PC-9 (cell line): ENCODE measurements around the gene ZNF275. TPM values are rescaled to one million over a fixed set of nuclear protein-coding genes. Genes with fewer than 3 reads are reported as not detected.
A peak's percentile ranks its signal among the peaks of the same experiment; 100 is the strongest.

Experiments
- BruUV-seq: library from RNA; stranded (reverse); fragments of 400-500 nt; replicated peaks from 2 replicates; lab custom pipeline; 2021; lab: Mats Ljungman, UMichigan
- CTCF ChIA-PET: fragments of 300-600 bp; sonication (Branson Sonifier 250); formaldehyde crosslinking; loops from one replicate; lab custom pipeline; 2022; ENCODE audit warnings: antibody characterized with exemption; lab: Charles Lee
- POLR2A ChIA-PET: fragments of 300-600 bp; sonication (Branson Sonifier 250); formaldehyde crosslinking; loops from one replicate; lab custom pipeline; 2022; ENCODE audit warnings: antibody characterized with exemption; ENCODE audit not compliant: unreplicated experiment; lab: Charles Lee
- DNase-seq, 2 experiments: peaks; one replicate each; pipeline versions ENCODE4 v3.0.0 to v3.0.0-alpha.2; 2015 to 2022; ENCODE audit warnings: mixed read lengths in 1 of 2
- H2AFZ ChIP-seq: fragments of 200-600 bp; sonication (generic); 2 replicates; pipeline ENCODE4 v1.8.1; 2017; ENCODE audit warnings: antibody characterized with exemption
- H3F3A ChIP-seq: fragments of 200-600 bp; sonication (generic); 2 replicates; pipeline ENCODE4 v1.8.1; 2017; ENCODE audit warnings: antibody characterized with exemption, mild to moderate bottlenecking, low read depth; ENCODE audit not compliant: insufficient read depth
- H3K27ac ChIP-seq: fragments of 200-600 bp; sonication (generic); 2 replicates; pipeline ENCODE4 v1.6.1; 2016; ENCODE audit warnings: mixed run types
- H3K27me3 ChIP-seq: fragments of 200-600 bp; sonication (generic); 2 replicates; pipeline ENCODE4 v1.6.1; 2016; ENCODE audit warnings: low read depth, mixed run types; ENCODE audit not compliant: insufficient read depth
- H3K36me3 ChIP-seq: fragments of 200-600 bp; sonication (generic); 2 replicates; pipeline ENCODE4 v1.6.1; 2016; ENCODE audit warnings: low read depth, mixed run types
- H3K4me1 ChIP-seq: fragments of 200-600 bp; sonication (generic); replicated peaks from 2 replicates; pipeline ENCODE4 v1.6.1; 2016; ENCODE audit warnings: mixed run types; ENCODE audit not compliant: insufficient read depth
- H3K4me2 ChIP-seq: fragments of 200-600 bp; sonication (generic); 2 replicates; pipeline ENCODE4 v1.6.1; 2017; ENCODE audit warnings: mixed run types
- H3K4me3 ChIP-seq: fragments of 200-600 bp; sonication (generic); 2 replicates; pipeline ENCODE4 v1.6.1; 2016; ENCODE audit warnings: mixed run types
- H3K79me2 ChIP-seq: fragments of 200-600 bp; sonication (generic); 2 replicates; pipeline ENCODE4 v1.6.1; 2017; ENCODE audit warnings: low read depth, mixed run types
- H3K9me2 ChIP-seq: fragments of 200-600 bp; sonication (generic); 2 replicates; pipeline ENCODE4 v1.8.1; 2017; ENCODE audit warnings: mild to moderate bottlenecking; ENCODE audit not compliant: insufficient read depth
- H3K9me3 ChIP-seq: fragments of 200-600 bp; sonication (generic); 2 replicates; pipeline ENCODE4 v1.8.1; 2016; ENCODE audit warnings: low read depth; ENCODE audit not compliant: insufficient read depth
- H4K20me1 ChIP-seq: fragments of 200-600 bp; sonication (generic); 2 replicates; pipeline ENCODE4 v1.8.1; 2017; ENCODE audit not compliant: insufficient read depth
- CTCF ChIP-seq: fragments of 200-600 bp; sonication (generic); conservative IDR thresholded peaks from 2 replicates; pipeline ENCODE4 v1.6.1; 2017; ENCODE audit warnings: mixed run types, antibody characterized with exemption, mild to moderate bottlenecking, moderate library complexity
- EZH2 ChIP-seq: fragments of 200-600 bp; sonication (generic); IDR thresholded peaks from 2 replicates; pipeline ENCODE4 v1.8.0; 2017; ENCODE audit warnings: antibody characterized with exemption, low read depth
- intact Hi-C: fragments of 100-400 bp; cut with micrococcal nuclease; formaldehyde crosslinking; loops from one replicate; pipeline ENCODE4 v1.10.0; 2022; ENCODE audit not compliant: unreplicated experiment
- total RNA-seq: library from RNA; stranded (reverse); gene quantifications from 2 replicates; pipeline ENCODE4 v1.2.3, GENCODE V29; 2021

Gene ZNF275
- total RNA-seq, 1 experiment from 2014 or later: 7.1 TPM

GRCh38 chrX:153397256-153397960, 63.5 kb downstream of the ZNF275 start:
- DNase-seq: no peak
- H3K79me2 ChIP-seq: no peaks in the 10 kb centered on the region
- no peaks in the 10 kb centered on the region for H3K9me3 ChIP-seq
- no peaks in the 10 kb centered on the region for H3K4me1 ChIP-seq
- BruUV-seq: no TSS peak
- H2AFZ ChIP-seq: no peak overlapping the region
- H3K4me3 ChIP-seq: no peak overlapping the region
- H3F3A ChIP-seq: no peaks in the 10 kb centered on the region
- no peaks in the 10 kb centered on the region for H3K9me2 ChIP-seq
- no peaks in the 10 kb centered on the region for H4K20me1 ChIP-seq
- H3K27me3 ChIP-seq: peaks cover 54% of the 10 kb centered on the region
- H3K36me3 ChIP-seq: no peaks in the 10 kb centered on the region
- no peak overlapping the region for H3K4me2 ChIP-seq
- TF ChIP-seq EZH2 (no peak), CTCF (no peak)
- ChIA-PET CTCF (interaction anchor here (0.6 kb wide), 1 partner anchor 455 kb away, joined by 3 read pairs; no protein-coding TSS in a partner anchor), POLR2A (no interaction called here)
- intact Hi-C loops: no loop called here
- no peak overlapping the region for H3K27ac ChIP-seq

GRCh38 chrX:153398275-153398960, 64.5 kb downstream of the ZNF275 start:
- no peaks in the 10 kb centered on the region for H3K36me3 ChIP-seq
- POLR2A ChIA-PET: no interaction called here
- CTCF ChIA-PET: no interaction called here
- no peak for DNase-seq
- no peaks in the 10 kb centered on the region for H3F3A ChIP-seq
- no peaks in the 10 kb centered on the region for H3K9me3 ChIP-seq
- H3K27ac ChIP-seq: no peak overlapping the region
- no peak overlapping the region for H3K4me2 ChIP-seq
- peaks cover 58% of the 10 kb centered on the region for H3K27me3 ChIP-seq
- intact Hi-C loops: no loop called here
- H3K79me2 ChIP-seq: no peaks in the 10 kb centered on the region
- H3K4me3 ChIP-seq: no peak overlapping the region
- H4K20me1 ChIP-seq: no peaks in the 10 kb centered on the region
- no peak for TF ChIP-seq EZH2
- no peak for TF ChIP-seq CTCF
- no peaks in the 10 kb centered on the region for H3K4me1 ChIP-seq
- no peaks in the 10 kb centered on the region for H3K9me2 ChIP-seq
- H2AFZ ChIP-seq: no peak overlapping the region
- BruUV-seq: no TSS peak

- Histone ChIP-seq H3K36me3 (no peaks in the 10 kb centered on the region), H3K9me2 (no peaks in the 10 kb centered on the region), H3K9me3 (no peaks in the 10 kb centered on the region), H3K4me3 (no peak overlapping the region), H3F3A (no peaks in the 10 kb centered on the region), H3K4me2 (no peak overlapping the region), H2AFZ (no peak overlapping the region), H3K4me1 (no peaks in the 10 kb centered on the region), H3K27me3 (peaks cover 60% of the 10 kb centered on the region), H3K79me2 (no peaks in the 10 kb centered on the region), H4K20me1 (no peaks in the 10 kb centered on the region), H3K27ac (no peak overlapping the region)
- peak; percentile 70 for TF ChIP-seq CTCF
- no peak for TF ChIP-seq EZH2
- ChIA-PET CTCF (no interaction called here), POLR2A (no interaction called here)
- DNase-seq: peak in 1 of 2 experiments; percentile 16
- no TSS peak for BruUV-seq
- intact Hi-C loops: no loop called here
These were observed 66.5 kb downstream of the ZNF275 start for GRCh38 chrX:153400146-153401132.
